IPS-20b (cell line): Measurements from ENCODE around the gene SLC17A2.
"Not testable (repeated sequence)": the region's sequence is repeated elsewhere in the genome, so short reads cannot be mapped to it uniquely, and the experiment has no call there.

ENCODE experiments used
- H3K27ac ChIP-seq: one replicate; pipeline ENCODE4 v1.5.1; 2013; ENCODE audit warnings: low read length
- H3K27me3 ChIP-seq: 2 replicates; pipeline ENCODE4 v1.6.1; 2013; ENCODE audit warnings: mild to moderate bottlenecking, low read length, inconsistent platforms; ENCODE audit not compliant: insufficient read depth
- H3K36me3 ChIP-seq: 2 replicates; pipeline ENCODE4 v1.6.1; 2013; ENCODE audit warnings: low read depth, mild to moderate bottlenecking, inconsistent platforms, low read length, moderate library complexity; ENCODE audit not compliant: insufficient read depth
- H3K4me1 ChIP-seq: 2 replicates; pipeline ENCODE4 v1.6.1; 2013; ENCODE audit warnings: mild to moderate bottlenecking, control low read depth, inconsistent platforms, low read length, moderate library complexity; ENCODE audit not compliant: insufficient read depth
- H3K4me3 ChIP-seq: 2 replicates; pipeline ENCODE4 v1.5.1; 2013; ENCODE audit warnings: mild to moderate bottlenecking, low read length, inconsistent platforms
- H3K9ac ChIP-seq: 2 replicates; pipeline ENCODE4 v1.6.1; 2013; ENCODE audit warnings: low read depth, mild to moderate bottlenecking, inconsistent platforms, low read length, moderate library complexity
- H3K9me3 ChIP-seq: 2 replicates; pipeline ENCODE4 v1.6.1; 2013; ENCODE audit warnings: mild to moderate bottlenecking, low read depth, low read length, inconsistent platforms; ENCODE audit not compliant: insufficient read depth

The SLC17A2 gene

DNA sequence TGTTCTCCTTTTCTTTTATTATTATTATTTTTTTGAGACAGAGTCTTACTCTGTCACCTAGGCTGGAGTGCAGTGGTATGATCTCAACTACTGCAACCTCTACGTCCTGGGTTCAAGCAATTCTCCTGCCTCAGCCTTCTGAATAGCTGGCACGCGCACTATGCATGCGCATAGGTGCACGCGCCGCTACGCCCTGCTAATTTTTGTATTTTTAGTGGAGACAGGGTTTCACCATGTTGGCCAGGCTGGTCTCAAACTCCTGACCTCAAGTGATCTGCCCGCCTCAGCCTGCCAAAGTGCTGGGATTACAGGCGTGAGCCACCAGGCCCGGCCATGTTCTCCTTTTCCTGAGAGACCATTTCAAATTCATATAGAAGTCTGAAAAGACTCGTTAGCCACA, 706 bp downstream of the SLC17A2 start:
- H3K27ac ChIP-seq, H3K4me3 ChIP-seq, H3K9ac ChIP-seq, H3K9me3 ChIP-seq, H3K27me3 ChIP-seq, H3K36me3 ChIP-seq, H3K4me1 ChIP-seq: not testable (repeated sequence)

DNA sequence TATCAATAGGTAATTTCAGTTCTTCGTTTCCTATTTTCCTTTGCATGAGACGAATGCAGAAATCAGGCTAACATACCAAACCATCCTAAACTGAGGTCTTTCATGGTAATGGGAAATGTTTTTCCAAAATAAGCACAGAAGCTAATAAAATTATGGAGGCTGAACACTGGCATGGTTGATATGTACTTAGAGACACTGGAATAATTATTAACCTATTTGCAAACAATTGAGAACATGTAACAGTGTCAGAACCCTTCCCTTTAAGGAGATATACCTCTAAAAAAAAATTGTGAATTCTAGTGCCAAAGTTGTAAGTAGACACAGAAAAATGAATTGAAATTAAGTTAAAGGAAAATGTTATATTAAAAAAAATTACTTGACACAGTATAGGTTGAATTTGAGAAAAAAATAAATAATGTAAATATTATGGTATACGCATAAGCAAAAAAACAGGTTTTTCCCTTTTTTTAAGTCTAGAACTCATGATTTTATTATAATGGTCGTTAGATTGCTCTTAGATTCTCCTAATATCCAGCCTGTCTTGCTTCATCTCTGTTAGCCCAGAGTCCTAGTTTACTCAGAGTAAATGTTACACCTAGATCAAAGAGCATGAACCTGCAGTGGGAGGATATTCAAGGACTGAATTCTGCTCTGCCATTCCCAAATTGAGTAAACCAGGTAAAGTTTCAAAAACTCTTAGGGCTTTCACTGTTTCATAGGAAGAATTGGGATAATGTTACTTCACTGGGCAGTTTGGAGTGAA, 1.7 kb downstream of the SLC17A2 start:
- no peaks in the 10 kb centered on the region for H3K9me3 ChIP-seq
- no peaks in the 10 kb centered on the region for H3K36me3 ChIP-seq
- H3K4me1 ChIP-seq = no peaks in the 10 kb centered on the region
- no peak overlapping the region for H3K9ac ChIP-seq
- no peak overlapping the region for H3K4me3 ChIP-seq
- H3K27me3 ChIP-seq = no peaks in the 10 kb centered on the region
- no peak overlapping the region for H3K27ac ChIP-seq

DNA sequence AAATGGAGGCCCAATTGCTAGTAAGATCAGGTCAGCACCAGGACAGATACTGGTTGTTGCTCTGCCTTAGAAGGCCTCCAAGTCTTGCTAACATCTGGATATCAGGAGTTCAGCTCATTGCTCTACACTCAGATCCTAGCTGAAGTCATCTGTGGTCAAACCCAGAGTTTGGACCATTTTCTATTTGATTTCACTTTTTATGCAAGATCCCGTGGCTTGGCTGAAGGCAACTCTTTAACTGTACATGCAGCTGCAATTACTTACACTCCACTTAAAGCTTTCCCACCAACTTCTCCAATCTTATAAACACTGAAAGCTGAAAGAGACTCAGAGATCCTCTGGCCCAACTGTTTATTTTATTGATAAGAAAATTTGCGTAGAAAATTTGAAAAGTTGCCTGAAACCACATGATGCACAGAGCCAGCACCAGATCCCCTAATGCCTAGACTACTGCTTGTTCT, 2.7 kb downstream of the SLC17A2 start:
- H3K27ac ChIP-seq = no peak overlapping the region

DNA sequence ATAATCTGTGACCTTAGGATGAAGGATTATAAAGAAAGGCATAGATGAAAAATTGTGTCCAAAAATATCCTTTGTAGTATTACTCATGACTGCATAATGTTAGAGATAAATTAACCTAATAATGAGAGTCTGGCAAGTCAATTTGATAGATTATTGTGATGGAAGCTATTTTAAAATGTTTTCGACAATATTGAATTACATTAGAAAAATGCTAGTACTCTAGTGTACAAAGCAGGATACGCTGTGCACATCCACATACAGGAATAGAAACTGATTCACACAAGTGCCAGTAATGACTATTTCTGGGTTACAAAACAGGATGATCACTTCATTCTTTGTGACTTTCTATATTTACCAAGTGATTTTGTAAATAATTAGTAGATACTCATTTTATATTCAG, 3.3 kb downstream of the SLC17A2 start:
- no peaks in the 10 kb centered on the region for H3K27me3 ChIP-seq
- no peaks in the 10 kb centered on the region for H3K36me3 ChIP-seq
- H3K4me1 ChIP-seq = no peaks in the 10 kb centered on the region
- H3K9ac ChIP-seq = no peak overlapping the region
- H3K9me3 ChIP-seq = no peaks in the 10 kb centered on the region
- no peak overlapping the region for H3K27ac ChIP-seq
- no peak overlapping the region for H3K4me3 ChIP-seq

More for the DNA sequence above, 2.7 kb downstream of the SLC17A2 start:
- Histone ChIP-seq H3K4me1 (no peaks in the 10 kb centered on the region), H3K4me3 (no peak overlapping the region), H3K27me3 (no peaks in the 10 kb centered on the region), H3K9me3 (no peaks in the 10 kb centered on the region), H3K36me3 (no peaks in the 10 kb centered on the region), H3K9ac (no peak overlapping the region)

DNA sequence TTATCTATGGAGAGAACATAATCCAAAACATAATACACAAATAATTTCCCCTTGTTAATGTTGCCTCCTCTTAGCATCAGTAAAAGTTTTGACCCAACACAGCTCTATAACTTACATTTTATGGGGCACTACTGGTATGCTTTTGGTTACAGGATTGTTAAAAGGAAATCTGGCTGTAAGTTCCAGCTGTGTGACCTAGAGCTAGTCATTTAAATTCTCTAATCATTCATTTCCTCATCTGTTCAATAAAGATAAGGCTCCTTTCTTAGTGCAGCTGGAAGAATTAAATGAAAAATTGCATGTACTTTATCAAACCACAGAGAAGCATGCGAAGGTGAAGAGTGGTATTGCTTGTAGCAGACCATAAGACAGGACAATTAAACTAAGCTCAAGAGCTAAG, 4.6 kb downstream of the SLC17A2 start:
- no peaks in the 10 kb centered on the region for H3K9me3 ChIP-seq
- H3K9ac ChIP-seq = no peak overlapping the region
- no peak overlapping the region for H3K4me3 ChIP-seq
- no peaks in the 10 kb centered on the region for H3K4me1 ChIP-seq
- no peak overlapping the region for H3K27ac ChIP-seq
- no peaks in the 10 kb centered on the region for H3K27me3 ChIP-seq
- H3K36me3 ChIP-seq = no peaks in the 10 kb centered on the region

DNA sequence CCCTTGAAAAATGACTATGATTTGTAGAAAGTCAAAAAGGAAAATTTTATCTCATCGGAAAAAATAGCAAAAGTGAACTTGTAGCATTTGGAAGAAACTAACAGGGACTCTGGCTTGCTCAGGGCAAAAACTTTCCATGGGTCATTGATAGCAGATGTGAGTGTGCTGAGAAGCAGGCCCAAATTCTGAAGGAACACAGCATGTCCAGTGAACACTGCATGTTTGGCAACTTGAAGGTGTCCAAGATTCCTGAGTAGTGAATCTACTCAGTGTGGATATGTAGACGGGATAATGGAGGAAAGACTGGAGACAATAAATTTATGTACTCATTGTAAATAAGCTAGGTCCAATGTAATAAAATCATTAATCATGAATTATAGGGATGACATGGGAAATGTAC, 8.2 kb downstream of the SLC17A2 start:
- Histone ChIP-seq H3K4me1 (no peaks in the 10 kb centered on the region), H3K36me3 (no peaks in the 10 kb centered on the region), H3K9ac (no peak overlapping the region), H3K27ac (no peak overlapping the region), H3K27me3 (no peaks in the 10 kb centered on the region), H3K4me3 (no peak overlapping the region), H3K9me3 (no peaks in the 10 kb centered on the region)

DNA sequence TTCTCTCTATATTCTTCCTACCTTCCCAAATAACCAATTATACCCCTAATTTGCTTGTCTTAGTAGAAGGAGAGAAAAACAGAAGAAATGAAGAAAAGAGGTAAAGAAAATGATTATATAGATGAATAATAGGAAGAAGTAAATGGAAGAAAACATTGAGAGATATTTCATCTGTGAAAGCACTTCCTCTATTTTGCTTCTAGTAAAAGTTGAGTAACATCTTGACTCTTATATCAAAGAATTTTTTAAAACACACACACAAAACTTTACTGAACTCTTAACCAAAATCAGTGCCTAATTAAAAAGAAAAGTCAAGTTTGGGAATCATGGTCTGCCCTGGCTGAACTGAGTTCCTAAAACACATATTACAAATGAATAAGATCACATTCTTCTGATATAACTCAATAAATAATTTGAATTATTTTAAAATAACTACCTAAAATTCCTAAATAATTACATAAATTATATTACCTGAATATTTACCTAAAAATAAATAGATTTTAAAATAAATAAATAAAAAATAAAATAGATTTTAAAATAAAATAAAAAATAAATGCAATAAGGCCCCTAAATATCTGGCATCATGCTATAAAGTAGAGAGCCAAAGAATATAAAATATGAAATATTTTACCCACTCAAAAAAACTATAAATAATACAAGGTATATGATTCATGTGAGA, 8.8 kb downstream of the SLC17A2 start:
- Histone ChIP-seq H3K27ac (no peak overlapping the region), H3K4me1 (no peaks in the 10 kb centered on the region), H3K9ac (no peak overlapping the region), H3K4me3 (no peak overlapping the region), H3K27me3 (no peaks in the 10 kb centered on the region), H3K9me3 (no peaks in the 10 kb centered on the region), H3K36me3 (no peaks in the 10 kb centered on the region)

DNA sequence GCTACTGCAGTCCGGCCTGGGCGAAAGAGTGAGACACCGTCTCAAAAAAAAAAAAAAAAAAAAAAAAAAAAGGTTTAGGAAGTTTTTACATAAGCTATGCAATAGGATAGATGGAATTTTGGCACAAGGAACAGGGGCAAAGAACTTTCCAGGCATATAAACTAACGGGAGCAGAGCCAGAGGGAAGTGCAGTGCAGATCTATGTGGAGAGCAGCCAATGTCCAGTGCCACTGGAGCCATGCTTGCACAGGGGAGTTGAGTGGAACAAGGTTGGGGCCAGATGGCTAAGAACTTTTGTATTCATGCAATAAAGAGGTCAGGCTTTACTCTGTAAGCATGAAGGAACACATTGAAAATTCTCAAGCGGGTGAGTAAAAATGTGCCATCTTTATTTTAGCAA, 10.8 kb downstream of the SLC17A2 start:
- no peak overlapping the region for H3K4me3 ChIP-seq
- H3K27me3 ChIP-seq = no peaks in the 10 kb centered on the region
- H3K4me1 ChIP-seq = no peaks in the 10 kb centered on the region
- no peak overlapping the region for H3K27ac ChIP-seq
- no peak overlapping the region for H3K9ac ChIP-seq
- no peaks in the 10 kb centered on the region for H3K9me3 ChIP-seq
- no peaks in the 10 kb centered on the region for H3K36me3 ChIP-seq

DNA sequence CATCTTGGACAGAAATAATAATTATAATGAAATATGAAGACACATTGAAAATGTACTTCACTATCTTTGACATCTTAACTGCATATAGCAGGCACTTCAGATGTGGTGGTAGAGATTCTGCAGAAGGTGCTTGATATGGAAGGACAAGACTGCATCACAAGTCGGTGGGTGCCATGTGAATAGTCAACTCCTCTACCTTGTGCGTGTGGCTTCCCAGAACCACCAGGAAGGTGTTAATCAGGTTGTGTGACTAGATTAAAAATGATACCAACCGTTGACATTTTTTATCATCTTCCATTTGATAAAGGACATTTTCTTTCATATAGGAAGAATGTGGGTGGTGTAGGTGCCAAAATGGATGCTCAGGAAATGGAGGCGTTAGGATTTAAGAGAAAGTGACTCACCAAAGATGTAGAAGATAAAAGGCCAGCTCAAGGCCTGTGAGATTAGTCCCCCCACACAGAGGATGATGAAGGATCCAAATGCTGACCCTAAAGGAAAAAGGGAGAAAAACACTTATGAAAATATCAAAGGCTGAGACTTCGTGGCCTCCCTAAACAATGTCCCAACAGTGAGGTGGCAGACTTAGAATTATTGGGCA, 12.3 kb downstream of the SLC17A2 start:
- Histone ChIP-seq H3K4me3 (no peak overlapping the region), H3K9ac (no peak overlapping the region), H3K9me3 (no peaks in the 10 kb centered on the region), H3K4me1 (no peaks in the 10 kb centered on the region), H3K27ac (no peak overlapping the region), H3K27me3 (no peaks in the 10 kb centered on the region), H3K36me3 (no peaks in the 10 kb centered on the region)

DNA sequence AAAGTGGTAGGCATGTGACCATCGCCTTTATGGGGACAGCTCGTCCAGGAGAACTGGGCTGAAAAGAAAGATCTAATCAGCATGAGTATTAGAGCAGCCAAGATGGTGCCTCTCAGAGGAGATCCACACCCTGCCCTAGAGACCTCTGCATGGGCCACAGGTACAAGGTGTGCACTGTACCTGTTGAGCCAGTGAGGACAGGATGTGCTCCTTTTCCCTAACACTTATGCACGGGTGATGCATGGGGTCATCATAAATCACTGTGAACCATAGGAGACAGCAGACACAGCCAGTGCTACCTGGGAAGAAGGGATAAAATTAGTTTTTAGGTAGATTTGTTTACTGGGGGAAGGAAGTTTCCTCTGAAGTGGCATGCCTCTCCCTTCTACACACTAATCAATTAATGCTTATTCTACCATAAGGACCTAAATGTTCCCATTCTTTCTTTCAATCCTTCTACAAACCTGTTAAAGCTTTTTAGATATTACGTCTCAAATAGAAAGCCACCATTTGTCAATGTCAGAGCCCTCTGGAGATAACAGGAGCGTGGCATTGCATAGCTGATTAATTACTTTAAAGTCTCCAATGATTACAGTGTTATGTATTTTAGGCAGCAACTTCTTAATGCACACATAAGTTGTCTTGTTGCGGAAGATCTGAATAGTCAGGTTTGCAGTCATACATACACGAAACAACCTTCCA, 13.6 kb downstream of the SLC17A2 start:
- Histone ChIP-seq H3K4me3 (no peak overlapping the region), H3K9ac (no peak overlapping the region), H3K9me3 (no peaks in the 10 kb centered on the region), H3K27me3 (no peaks in the 10 kb centered on the region), H3K27ac (no peak overlapping the region), H3K4me1 (no peaks in the 10 kb centered on the region), H3K36me3 (no peaks in the 10 kb centered on the region)

DNA sequence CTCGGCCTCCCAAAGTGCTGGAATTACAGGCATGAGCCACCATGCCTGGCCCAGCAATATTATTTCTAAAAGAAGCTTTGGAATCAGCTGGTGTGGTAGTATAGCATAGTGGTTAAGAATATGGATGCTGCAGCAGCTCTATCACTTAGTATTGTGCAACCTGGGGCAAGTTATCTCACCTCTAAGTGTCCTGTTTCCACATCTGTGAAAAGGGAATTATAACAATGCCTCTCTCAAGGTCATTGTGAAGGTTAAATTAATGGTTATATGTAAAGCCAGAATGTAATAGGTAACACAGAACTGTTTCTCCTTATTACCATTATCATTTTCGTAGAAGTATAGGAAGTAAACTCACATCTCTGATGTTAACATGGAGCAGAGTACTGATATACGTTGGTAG, 14.2 kb downstream of the SLC17A2 start:
- Histone ChIP-seq H3K4me1 (no peaks in the 10 kb centered on the region), H3K4me3 (no peak overlapping the region), H3K9me3 (no peaks in the 10 kb centered on the region), H3K27ac (no peak overlapping the region), H3K36me3 (no peaks in the 10 kb centered on the region), H3K27me3 (no peaks in the 10 kb centered on the region), H3K9ac (no peak overlapping the region)
